ENCODE measurements around the gene NDUFS2.

DNA sequence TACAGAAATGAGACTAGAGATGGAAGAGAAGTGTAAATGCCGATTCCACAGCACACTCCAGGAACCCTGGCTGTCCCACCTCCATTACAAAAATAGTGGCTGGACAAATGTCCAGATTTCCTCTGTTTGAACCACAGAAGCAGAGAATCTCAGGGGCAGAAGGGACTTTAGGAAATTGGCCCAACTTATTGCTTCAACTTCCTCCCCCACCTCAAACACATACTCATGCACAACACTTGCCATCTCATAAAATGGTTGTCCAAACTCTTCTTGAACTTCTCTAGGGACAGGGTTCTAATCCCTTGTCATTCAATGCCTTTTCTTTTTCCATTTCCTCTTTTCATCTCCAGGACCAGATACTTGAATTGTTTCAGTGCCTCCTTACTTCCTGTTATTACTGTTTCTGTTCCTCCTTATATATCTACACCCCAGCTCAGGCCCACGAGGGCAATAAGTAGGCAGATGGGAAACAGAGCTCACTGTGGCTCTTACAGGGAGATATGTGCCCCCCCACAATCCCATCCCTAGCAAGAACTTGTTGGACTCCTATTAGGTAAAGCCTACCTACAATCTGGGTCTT is 16.3 kb upstream of the NDUFS2 start:
- TF ChIP-seq POLR2AphosphoS5 (IDR thresholded peaks at IDR 0.05; ENCODE audit: borderline replicate concordance, low read depth, low read length) (no peak; the same call in 1 of the 2 replicates), EZH2 (IDR thresholded peaks at IDR 0.05) (no peak)

All from SK-N-MC (cell line).